CD4-positive, CD25-positive, alpha-beta regulatory T cell (primary cell): ENCODE measurements around the gene COMTD1. TPM values are rescaled to one million over a fixed set of nuclear protein-coding genes. Genes with fewer than 3 reads are reported as not detected.

Experiments
- polyA plus RNA-seq, 4 donors: library from polyadenylated mRNA; unstranded; fragments of 300-500 nt; fragmentation: Illumina TruSeq; gene quantifications; one replicate each; pipeline ENCODE4 v1.2.3, GENCODE V29; 2021
- total RNA-seq: library from RNA; stranded (reverse); gene quantifications from one replicate; pipeline ENCODE4 v1.2.3, GENCODE V29; 2022

The COMTD1 gene
- total and polyA plus RNA-seq, 5 donors from 2014 or later = 20.0 to 35.0 (median 21.9) TPM

Other genes with a start within 250 kb of the COMTD1 start
- gene SAMD8, start 124.3 kb downstream of the COMTD1 start, total RNA-seq = 36.9 TPM
- 1 to 10 TPM; 6.5 to 8.0 (median 7.7) TPM for gene SAMD8, start 124.3 kb downstream of the COMTD1 start, polyA plus RNA-seq
- 110 TPM for gene VDAC2, start 25.2 kb downstream of the COMTD1 start, total RNA-seq
- 100 to 1,000 TPM; 153 to 201 (median 160) TPM for gene VDAC2, start 25.2 kb downstream of the COMTD1 start, polyA plus RNA-seq
- gene ZNF503, start 165.8 kb upstream of the COMTD1 start, total RNA-seq = not detected
- gene ZNF503, start 165.8 kb upstream of the COMTD1 start, polyA plus RNA-seq = not detected
- gene LRMDA, start 195.7 kb upstream of the COMTD1 start, total RNA-seq = 0.10 TPM
- gene LRMDA, start 195.7 kb upstream of the COMTD1 start, polyA plus RNA-seq = not detected